NCI-H82 treated with DMSO at 0.1 percent for 48 hours (cell line): ENCODE results near the gene PEAR1.

ENCODE experiments used
- DNase-seq: peaks from one replicate; lab custom pipeline; 2025; ENCODE audit not compliant: unreplicated experiment; lab: John Stamatoyannopoulos, UW

The PEAR1 gene

GRCh38 chr1:156959414-156959813, 65.9 kb downstream of the PEAR1 start:
- DNase-seq = no peak

- no peak for DNase-seq
These were observed 66.4 kb downstream of the PEAR1 start for GRCh38 chr1:156959925-156960324.

- DNase-seq = no peak
These were observed 68.2 kb downstream of the PEAR1 start for GRCh38 chr1:156961709-156962108.

GRCh38 chr1:156963621-156964020, 70.1 kb downstream of the PEAR1 start:
- DNase-seq = no peak

GRCh38 chr1:156964441-156964840, 70.9 kb downstream of the PEAR1 start:
- DNase-seq = no peak
